Neural progenitor cell (in vitro differentiated cells): ENCODE measurements around the gene ARHGAP28.

Source experiments
- EZH2 ChIP-seq: fragments of 200-600 bp; sonication (generic); IDR thresholded peaks from 2 replicates; pipeline ENCODE4 v1.6.1; 2017; ENCODE audit warnings: antibody characterized with exemption, mild to moderate bottlenecking, moderate library complexity
- EZH2phosphoT487 ChIP-seq: fragments of 200-600 bp; sonication (generic); IDR thresholded peaks from 2 replicates; pipeline ENCODE4 v1.6.1; 2017; ENCODE audit warnings: antibody characterized with exemption
- TF ChIP-seq, protein P1 (sequence below): fragments of 200-600 bp; sonication (generic); IDR thresholded peaks from 2 replicates; pipeline ENCODE4 v1.5.1; 2017; ENCODE audit warnings: antibody characterized with exemption, mild to moderate bottlenecking

DNA sequence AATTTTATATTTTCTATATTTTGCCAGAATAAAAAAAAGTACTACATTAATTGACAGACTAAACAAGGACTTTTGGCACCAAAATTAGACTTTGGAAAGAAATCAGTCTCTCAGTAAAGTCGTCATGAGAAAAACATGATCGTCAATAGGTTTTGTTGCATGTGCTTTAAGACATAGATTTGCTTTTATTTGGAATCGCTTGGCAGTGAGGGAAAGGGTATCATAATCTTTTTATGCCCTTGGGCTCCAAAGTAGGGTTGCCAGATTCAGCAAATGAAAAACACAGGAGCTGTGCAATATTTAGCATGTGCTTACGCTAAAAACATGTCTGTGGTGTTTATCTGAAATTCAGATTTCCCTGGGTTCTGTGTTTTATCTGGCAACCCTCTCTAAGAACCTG is 210.5 kb downstream of the ARHGAP28 start:
- TF ChIP-seq, protein P1, sequence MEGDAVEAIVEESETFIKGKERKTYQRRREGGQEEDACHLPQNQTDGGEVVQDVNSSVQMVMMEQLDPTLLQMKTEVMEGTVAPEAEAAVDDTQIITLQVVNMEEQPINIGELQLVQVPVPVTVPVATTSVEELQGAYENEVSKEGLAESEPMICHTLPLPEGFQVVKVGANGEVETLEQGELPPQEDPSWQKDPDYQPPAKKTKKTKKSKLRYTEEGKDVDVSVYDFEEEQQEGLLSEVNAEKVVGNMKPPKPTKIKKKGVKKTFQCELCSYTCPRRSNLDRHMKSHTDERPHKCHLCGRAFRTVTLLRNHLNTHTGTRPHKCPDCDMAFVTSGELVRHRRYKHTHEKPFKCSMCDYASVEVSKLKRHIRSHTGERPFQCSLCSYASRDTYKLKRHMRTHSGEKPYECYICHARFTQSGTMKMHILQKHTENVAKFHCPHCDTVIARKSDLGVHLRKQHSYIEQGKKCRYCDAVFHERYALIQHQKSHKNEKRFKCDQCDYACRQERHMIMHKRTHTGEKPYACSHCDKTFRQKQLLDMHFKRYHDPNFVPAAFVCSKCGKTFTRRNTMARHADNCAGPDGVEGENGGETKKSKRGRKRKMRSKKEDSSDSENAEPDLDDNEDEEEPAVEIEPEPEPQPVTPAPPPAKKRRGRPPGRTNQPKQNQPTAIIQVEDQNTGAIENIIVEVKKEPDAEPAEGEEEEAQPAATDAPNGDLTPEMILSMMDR: no peak
- TF ChIP-seq EZH2 (no peak), EZH2phosphoT487 (no peak)
